GM18909 (cell line): Measurements from ENCODE around the gene ACOXL.

Experiments
- ATAC-seq: cut with Tn5 transposase; IDR thresholded peaks from one replicate; pipeline ENCODE4 v1.9.1; 2021; ENCODE audit warnings: mild to moderate bottlenecking; ENCODE audit not compliant: unreplicated experiment, poor library complexity

The ACOXL gene

GRCh38 chr2:111165084-111165483 is 432.7 kb downstream of the ACOXL start:
- ATAC-seq: no peak

GRCh38 chr2:111166115-111166514 is 433.7 kb downstream of the ACOXL start:
- ATAC-seq: no peak

GRCh38 chr2:111167076-111167862 is 434.9 kb downstream of the ACOXL start:
- no peak for ATAC-seq

- ATAC-seq: no peak
Observed at GRCh38 chr2:111167863-111168162, 435.4 kb downstream of the ACOXL start.
